Ovary (tissue), 9 donors: ENCODE data around the gene F12. TPM values are rescaled to one million over a fixed set of nuclear protein-coding genes. Genes with fewer than 3 reads are reported as not detected.

ENCODE experiments used
- DNase-seq, 5 donors: peaks; one replicate each; pipeline ENCODE4 v3.0.0-alpha.2; 2019 to 2020
- H3K27ac ChIP-seq, 2 donors: fragments of 200-600 bp; one replicate each; pipeline versions ENCODE4 v1.5.1 to v1.8.0; 2019 to 2022
- H3K27me3 ChIP-seq: fragments of 200-600 bp; one replicate; pipeline ENCODE4 v1.8.0; 2022
- H3K36me3 ChIP-seq: fragments of 200-600 bp; sonication (generic); one replicate; pipeline ENCODE4 v1.5.1; 2019
- H3K4me1 ChIP-seq: one replicate; pipeline ENCODE4 v1.8.1; 2013; ENCODE audit warnings: mild to moderate bottlenecking, moderate library complexity; ENCODE audit not compliant: insufficient read depth
- H3K4me3 ChIP-seq: fragments of 200-600 bp; sonication (generic); one replicate; pipeline ENCODE4 v1.5.1; 2017
- H3K9me3 ChIP-seq, 2 donors: fragments of 200-600 bp in 1 of 2; sonication (generic) in 1 of 2; one replicate each; pipeline versions ENCODE4 v1.5.1 to v1.8.1; 2013 to 2019; ENCODE audit warnings: mild to moderate bottlenecking in 1 of 2, moderate library complexity in 1 of 2
- CTCF ChIP-seq, 3 donors: fragments of 450-650 bp in 2 of 3; fragments of 200-600 bp in 1 of 3; IDR thresholded peaks; one replicate each; pipeline versions ENCODE4 v1.5.1 to v1.8.0; 2016 to 2022; ENCODE audit warnings: antibody characterized with exemption in 3 of 3, mild to moderate bottlenecking in 1 of 3
- EP300 ChIP-seq: sonication (generic); formaldehyde crosslinking; IDR thresholded peaks from one replicate; pipeline ENCODE4 v1.6.1; 2017; ENCODE audit warnings: antibody characterized with exemption
- POLR2A ChIP-seq: fragments of 450-650 bp; IDR thresholded peaks from one replicate; pipeline ENCODE4 v1.6.1; 2017; ENCODE audit warnings: antibody characterized with exemption, mild to moderate bottlenecking, moderate library complexity
- WGBS, 3 donors: extraction: QIAGEN DNeasy Blood & Tissue Kit in 1 of 3; methylation state at CpG; one replicate each; pipeline versions ENCODE4 v1.1.5 to v1.1.7; 2013 to 2017; 5-methylcytosine and 5-hydroxymethylcytosine counted together
- intact Hi-C, 4 donors: fragments of 100-400 bp; cut with DNase I; formaldehyde crosslinking; loops; one replicate each; pipeline versions ENCODE4 v1.11.0 to v1.15.1; 2022 to 2023
- polyA plus RNA-seq, 2 donors: library from polyadenylated mRNA; stranded (reverse); fragments of 200-250 nt in 1 of 2; fragments of 350-450 nt in 1 of 2; fragmentation: Illumina TruSeq in 1 of 2; extraction: RNeasy Lipid Tissue Mini Kit (QIAGEN cat#74804) in 1 of 2; gene quantifications; one replicate each; pipeline ENCODE4 v1.2.3, GENCODE V29; 2013 to 2014
- total RNA-seq, 7 donors: library from RNA; depleted of rRNA in 2 of 7; stranded (reverse); fragments of >200 nt in 2 of 7; fragmentation: NEBNext Ultra II Directional in 3 of 7; extraction: Animal tissue kit (Norgen Biotek cat#: 25700) in 3 of 7; gene quantifications; one replicate each; pipeline versions ENCODE4 v1.1.0 to v1.2.4, GENCODE V29; 2016 to 2023
- donor health status: DM: no; HTN: no; CAD: no; lungs with moderate emphysema.
- donor health status: DM: no; HTN: no; CAD: no.
- donor health status: Bipolar disorder and iron deficiency.
- donor health status: DM: yes; HTN: yes; CAD: no.
- donor health status: DM: no; HTN: no; CAD: no.
- donor health status: DM: yes; HTN: yes; CAD: no.

Gene F12
- total and polyA plus RNA-seq, 9 donors = 0.28 to 1.7 TPM; not detected in 7

DNA sequence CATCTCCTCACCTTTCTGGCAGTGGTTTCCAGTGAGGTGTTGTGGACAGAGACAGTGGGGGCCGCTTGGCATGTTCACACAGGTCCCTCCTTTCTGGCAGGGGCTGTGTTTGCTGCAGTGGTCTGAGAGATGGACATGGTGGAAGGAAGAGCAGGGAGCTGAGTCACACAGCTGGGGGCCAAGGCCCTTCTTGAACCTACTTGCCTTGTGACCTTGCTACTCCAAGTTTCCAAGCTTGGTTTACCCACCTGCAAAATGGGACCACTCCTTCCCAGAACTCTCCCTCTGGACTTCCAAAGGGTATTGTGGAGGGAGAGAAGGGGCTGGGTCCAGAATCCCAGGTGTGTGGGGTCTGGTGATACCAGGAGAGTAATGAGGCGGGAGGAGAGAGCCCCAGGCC lies 4.1 kb downstream of the F12 start:
- Histone ChIP-seq H3K27ac (no peak overlapping the region), H3K4me1 (peaks cover 6% of the 10 kb centered on the region), H3K4me3 (no peak overlapping the region), H3K36me3 (no peaks in the 10 kb centered on the region), H3K9me3 (no peaks in the 10 kb centered on the region), H3K27me3 (peaks cover 5% of the 10 kb centered on the region)
- 89 to 94% (median 92%) methylated on average over 2 of the region's 2 CpGs for WGBS, 3 donors
- TF ChIP-seq POLR2A (no peak), CTCF (IDR thresholded peaks at IDR 0.05) (no peak), EP300 (no peak)
- DNase-seq = no peak
- intact Hi-C loops = loop anchor here in 3 of 4 donors (2.0 to 5.0 kb wide), 4 partner anchors 42 to 93 kb away; partner anchors contain the start of gene PRR7 (in 1 of the 3)

GRCh38 chr5:177404641-177405179 lies 4.7 kb downstream of the F12 start:
- peak in 2 of 5 donors; percentile 45 to 48 for DNase-seq
- Histone ChIP-seq H3K36me3 (no peaks in the 10 kb centered on the region), H3K27me3 (peaks cover 5% of the 10 kb centered on the region), H3K4me3 (no peak overlapping the region), H3K4me1 (peaks cover 9% of the 10 kb centered on the region), H3K9me3 (no peaks in the 10 kb centered on the region), H3K27ac (no peak overlapping the region)
- WGBS, 3 donors = 34 to 41% (median 36%) methylated on average over 13 to 16 of the region's 16 CpGs
- TF ChIP-seq EP300 (no peak), CTCF (IDR thresholded peaks at IDR 0.05) (no peak), POLR2A (no peak)
- intact Hi-C loops = loop anchor here in 3 of 4 donors (2.0 to 5.0 kb wide), 6 partner anchors 43 to 94 kb away; partner anchors contain the start of genes PDLIM7 (in 1 of the 3) and PRR7 (in 1 of the 3)

DNA sequence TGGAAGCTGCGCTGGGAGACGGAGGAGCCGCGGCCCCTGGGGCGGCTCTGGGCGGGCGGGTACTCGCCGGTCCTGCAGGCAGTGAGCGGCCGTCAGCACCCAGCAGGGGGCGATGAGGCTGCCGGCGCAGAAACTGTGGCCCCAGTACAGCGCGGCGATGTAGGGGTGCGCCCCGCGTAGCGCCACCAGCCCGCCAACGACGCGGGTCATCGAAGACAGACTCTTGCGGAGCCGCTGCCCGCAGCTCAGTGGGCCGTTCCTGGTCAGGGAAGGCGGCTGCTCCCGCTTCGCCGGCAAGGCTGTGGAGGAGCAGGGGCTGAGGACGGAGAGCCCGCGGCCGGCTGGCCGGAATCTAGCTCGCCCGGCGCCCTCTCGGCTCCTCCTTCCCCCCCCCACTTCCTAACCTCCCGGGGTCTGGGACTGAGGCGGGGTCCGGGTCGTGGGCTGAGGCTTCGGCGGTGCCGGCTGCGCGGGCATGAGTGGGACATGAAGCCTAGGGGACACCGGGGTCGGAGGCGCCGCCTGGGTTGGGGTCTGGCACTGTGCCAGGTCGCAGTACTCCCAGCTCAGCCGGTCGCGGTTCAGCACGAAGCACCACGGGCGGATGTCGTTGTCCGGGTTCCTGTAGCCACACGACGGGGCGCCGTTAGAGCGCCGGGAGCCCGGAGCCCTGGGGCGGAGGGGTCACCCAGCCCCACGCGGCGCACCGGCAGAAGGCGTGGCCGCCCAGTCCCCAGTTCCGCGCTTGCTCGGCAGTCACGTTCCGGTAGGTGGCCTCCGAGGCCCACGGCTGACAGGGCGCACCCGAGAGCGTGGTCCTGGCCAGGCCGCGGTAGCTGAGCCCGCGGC lies 5.3 kb downstream of the F12 start:
- WGBS, 3 donors = 0 to 1% (median 1%) methylated on average over 72 to 93 of the region's 93 CpGs
- TF ChIP-seq EP300 (no peak), POLR2A (no peak), CTCF (IDR thresholded peaks at IDR 0.05) (peak; percentile 62 to 83 (median 81))
- Histone ChIP-seq H3K4me3 (peak overlapping the region; percentile 33), H3K27ac (no peak overlapping the region), H3K9me3 (no peaks in the 10 kb centered on the region), H3K36me3 (no peaks in the 10 kb centered on the region), H3K4me1 (peaks cover 9% of the 10 kb centered on the region), H3K27me3 (peaks cover 5% of the 10 kb centered on the region)
- intact Hi-C loops = loop anchor here in 3 of 4 donors (2.0 to 5.0 kb wide), 5 partner anchors 45 to 95 kb away; partner anchors contain the start of gene PDLIM7 (in 1 of the 3)
- peak; percentile 79 to 88 (median 84) for DNase-seq

DNA sequence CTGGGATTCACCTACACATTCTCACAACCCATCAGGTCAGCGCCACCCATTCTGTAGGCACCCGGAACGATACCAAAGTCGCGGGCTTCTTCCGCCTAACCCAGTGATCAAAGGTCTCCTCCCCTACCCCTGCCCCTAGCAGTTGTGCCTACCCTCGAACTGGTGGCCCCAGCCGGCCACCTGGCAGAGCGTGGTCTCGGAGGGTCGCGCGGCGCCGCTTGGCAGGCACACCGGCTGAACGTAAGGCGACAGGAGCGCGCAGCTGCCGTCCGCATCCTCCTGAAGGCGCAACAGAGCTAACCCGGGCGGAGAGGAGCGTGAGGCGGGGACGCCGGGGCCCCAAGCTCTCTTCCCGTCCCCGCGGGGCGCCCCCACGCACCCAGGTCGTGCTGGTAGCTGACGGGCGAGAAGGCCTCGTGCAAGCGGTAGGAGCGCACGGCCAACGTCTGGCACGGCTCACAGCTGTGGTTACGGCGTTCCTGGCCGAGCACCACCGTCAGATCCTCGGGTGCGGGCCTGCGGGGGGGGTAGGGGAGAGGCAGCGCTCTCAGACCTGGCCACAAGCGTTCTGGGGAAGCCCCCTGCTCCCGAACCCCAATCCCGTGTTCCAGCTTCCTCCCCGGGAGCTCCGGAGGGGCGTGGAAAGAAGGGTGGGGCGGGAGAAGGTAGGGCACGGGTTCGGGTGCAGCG lies 6.1 kb downstream of the F12 start:
- peak in 1 of 5 donors; percentile 45 for DNase-seq
- Histone ChIP-seq H3K27me3 (peaks cover 9% of the 10 kb centered on the region), H3K27ac (no peak overlapping the region), H3K4me1 (peaks cover 9% of the 10 kb centered on the region), H3K36me3 (no peaks in the 10 kb centered on the region), H3K4me3 (peak overlapping the region; percentile 33), H3K9me3 (no peaks in the 10 kb centered on the region)
- 1 to 3% (median 2%) methylated on average over 42 to 61 of the region's 61 CpGs for WGBS, 3 donors
- no peak for TF ChIP-seq EP300
- no peak for TF ChIP-seq CTCF (IDR thresholded peaks at IDR 0.05)
- TF ChIP-seq POLR2A = no peak
- intact Hi-C loops = loop anchor here in 2 of 4 donors (5.0 kb wide), 2 partner anchors 54 to 94 kb away; partner anchors contain the start of gene PDLIM7 (in 1 of the 2)
